Kidney glomerular epithelial cell (primary cell): ENCODE results near the gene PCDH18.
"Not testable (repeated sequence)": the region's sequence is repeated elsewhere in the genome, so short reads cannot be mapped to it uniquely, and the experiment has no call there.

Source experiments
- DNase-seq: peaks from one replicate; lab custom pipeline; 2025; lab: John Stamatoyannopoulos, UW

PCDH18 gene

DNA sequence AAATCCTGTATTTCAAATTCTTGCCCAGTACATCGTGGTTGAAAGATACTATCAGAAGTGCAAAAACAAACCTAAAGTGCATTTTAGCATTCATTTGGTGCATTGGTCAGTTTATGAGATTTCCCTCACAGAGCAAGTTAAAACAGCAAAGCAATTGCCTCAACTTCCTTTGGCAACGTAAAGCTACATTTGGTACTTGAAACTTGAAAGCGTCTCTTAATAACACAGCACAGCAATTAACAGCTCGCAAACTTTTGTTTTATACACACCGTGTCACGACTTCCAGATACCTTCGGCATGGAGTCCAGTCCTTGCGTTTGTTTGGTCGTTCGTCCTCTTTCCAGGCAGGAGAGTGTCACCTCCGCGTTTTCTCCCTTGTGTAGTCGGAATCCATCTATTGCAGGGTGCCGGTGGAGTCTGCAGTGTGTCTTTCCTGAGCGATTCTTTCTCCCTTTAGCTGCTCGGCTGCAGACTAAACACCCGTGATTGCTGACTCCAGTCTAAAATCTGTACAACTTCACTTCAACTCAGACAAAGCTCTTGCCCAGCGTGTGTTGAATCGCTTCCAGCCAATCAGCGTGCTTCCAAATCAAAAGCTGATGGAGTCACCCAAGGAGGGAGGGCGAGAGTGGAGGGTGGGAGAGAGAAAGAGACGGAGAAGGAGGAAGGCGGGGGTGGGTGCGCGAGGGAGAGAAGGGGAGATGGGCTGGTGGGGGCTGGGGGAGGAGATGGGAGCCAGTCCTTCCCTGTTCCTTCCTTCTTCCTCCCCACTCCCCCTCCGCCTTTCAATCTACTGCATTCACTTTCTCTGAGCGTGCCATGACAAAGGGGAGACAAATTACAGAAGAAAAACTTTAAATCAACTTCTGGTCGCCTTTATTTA is at the start of gene PCDH18:
Gene PCDH18 (minus strand): TSS at position 509 of the 883 bp plus-strand sequence. CDS start 406 bp downstream, at position 103.
- DNase-seq = peak; percentile 80

DNA sequence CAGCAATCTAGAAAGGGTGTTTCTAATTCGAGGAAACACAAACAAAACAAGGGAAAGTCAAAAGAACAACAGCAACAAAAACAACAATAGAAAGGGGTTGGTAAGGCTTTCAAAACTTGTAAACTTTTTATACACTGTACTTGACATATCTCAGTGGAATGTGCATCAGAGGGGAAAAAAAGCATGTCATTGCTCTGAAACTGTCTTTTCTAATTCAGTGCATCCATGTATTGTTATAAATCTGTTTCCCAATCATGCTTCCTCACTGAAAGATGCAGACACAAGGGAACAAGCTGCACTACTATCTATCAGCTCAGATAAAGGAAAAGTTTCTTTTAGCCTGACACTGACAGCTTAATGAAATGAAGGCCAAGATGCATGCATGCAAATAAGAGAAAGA is 44.2 kb upstream of the PCDH18 start:
- peak; percentile 5 for DNase-seq

- no peak for DNase-seq
Observed at GRCh38 chr4:137572647-137573046, 40.4 kb upstream of the PCDH18 start.

GRCh38 chr4:137572163-137572562 is 39.9 kb upstream of the PCDH18 start:
- DNase-seq = no peak

DNA sequence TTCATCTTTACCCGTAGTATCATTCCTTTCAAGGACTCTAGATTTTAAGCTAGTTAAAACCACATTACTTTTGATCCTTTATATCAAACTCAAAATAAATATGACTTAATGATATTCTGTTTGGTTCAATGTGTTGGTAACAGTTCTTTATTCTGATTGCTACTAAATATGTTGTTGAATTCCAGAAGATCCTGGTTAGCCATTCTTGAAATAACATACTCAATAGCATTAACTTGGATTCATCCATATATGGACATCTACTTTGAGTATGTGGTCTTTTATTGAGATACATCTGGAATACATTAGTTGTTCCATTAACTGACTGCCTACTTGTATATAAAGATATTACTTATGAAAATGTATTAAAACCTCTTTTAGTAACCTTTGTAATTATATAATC is 27.5 kb upstream of the PCDH18 start:
- no peak for DNase-seq

- no peak for DNase-seq
Observed at GRCh38 chr4:137558951-137559350, 26.7 kb upstream of the PCDH18 start.

DNA sequence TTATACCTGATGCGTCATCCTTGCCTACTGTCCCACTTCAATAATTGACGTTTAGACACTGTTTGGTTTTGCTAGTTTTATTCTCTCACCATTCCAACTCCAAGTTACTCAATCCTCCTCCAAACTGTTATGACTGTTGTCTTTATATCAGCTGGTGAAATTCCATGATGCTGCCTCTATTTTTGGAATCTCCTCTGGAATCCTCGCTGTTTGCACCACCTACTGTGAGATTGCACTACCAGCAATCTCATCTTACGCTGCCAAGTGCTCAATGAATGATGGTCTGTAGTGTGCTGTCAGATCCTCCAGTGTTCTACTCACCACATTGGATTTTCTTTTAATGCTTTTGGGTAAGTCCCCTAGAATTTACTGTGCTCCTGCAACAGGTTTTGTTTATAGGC is 13.2 kb upstream of the PCDH18 start:
- no peak for DNase-seq

DNA sequence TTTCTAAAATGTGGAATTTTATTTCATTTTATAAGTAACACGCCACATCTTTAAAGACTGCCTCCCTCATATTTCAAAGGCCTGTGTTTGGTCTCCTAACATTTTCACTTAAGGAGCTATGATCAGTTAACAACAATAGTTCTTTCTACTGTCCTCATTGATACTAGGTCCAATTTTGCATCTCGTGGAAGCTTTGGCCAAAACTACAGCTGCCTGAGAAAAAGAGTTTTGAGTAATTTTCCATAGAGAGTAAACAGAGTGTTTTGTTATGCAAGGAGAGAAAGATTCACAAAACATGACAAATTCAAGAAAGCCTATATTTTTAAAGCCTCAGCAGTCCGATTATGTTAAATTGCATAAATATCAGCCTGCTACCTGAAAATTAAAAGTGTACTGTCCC is 11.4 kb upstream of the PCDH18 start:
- no peak for DNase-seq

DNA sequence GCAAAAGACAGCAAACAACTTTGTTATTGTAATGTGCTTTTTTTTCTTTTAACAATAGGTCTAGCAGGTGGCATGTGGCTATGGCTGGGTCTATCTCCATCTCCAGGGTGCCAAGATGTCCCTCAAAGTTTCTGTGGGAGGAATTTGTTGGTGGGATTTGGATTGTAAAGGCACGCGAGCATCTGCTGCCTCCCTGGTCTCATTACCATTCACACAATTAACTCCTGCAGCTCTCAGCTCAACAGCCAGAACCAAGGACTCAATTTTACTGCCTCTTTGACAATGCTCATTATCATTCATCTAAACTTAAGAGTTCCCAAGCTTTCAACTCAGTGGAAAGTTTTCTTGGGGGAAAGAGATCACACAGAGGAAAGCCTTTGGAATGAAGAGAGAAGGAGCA is 10.9 kb upstream of the PCDH18 start:
- DNase-seq = no peak

- no peak for DNase-seq
Observed at GRCh38 chr4:137541876-137542646, 9.8 kb upstream of the PCDH18 start.

GRCh38 chr4:137541181-137541580 is 8.9 kb upstream of the PCDH18 start:
- DNase-seq = no peak

DNA sequence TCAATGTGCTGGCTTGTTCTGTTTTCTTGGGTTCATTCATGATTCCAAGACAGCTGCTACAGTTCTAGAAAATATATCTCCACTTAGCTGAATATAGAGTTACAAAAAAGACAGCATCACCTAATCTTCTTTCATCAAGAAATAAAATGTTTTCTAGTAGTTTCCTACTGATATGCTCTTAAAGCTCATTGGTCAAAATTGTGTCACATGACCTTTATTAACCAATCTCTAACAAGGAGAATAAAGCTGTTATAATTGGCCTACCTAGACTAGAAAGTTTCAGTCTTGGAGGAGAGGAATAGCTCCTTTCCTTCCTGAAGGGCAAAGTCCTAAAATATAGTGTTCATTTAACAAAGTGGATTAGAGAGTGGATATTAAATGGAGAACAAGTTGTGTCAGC is 8.1 kb upstream of the PCDH18 start:
- DNase-seq = no peak

DNA sequence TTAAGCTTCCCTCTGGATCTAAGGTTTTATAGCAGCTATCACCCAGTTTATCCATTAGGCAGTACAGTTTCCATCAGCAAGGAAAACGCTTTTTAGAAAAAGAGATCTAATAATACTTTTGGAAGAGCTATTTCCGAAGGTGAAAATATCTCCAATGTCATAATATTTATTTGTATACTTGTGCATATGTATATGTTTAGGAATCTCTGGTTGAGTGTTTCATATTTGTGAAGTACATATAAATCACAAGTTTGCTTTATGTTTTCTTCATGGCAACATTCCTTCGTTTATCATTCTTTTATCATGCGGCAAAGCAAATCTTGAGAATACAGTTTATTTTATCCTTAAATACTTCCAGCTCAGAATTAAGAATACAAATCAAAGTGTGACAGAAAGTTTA is 6.2 kb upstream of the PCDH18 start:
- no peak for DNase-seq

- DNase-seq = not testable (repeated sequence)
Observed at GRCh38 chr4:137537807-137538206, 5.5 kb upstream of the PCDH18 start.

- DNase-seq = no peak
Observed at GRCh38 chr4:137536789-137537561, 4.7 kb upstream of the PCDH18 start.

GRCh38 chr4:137535718-137536117 is 3.4 kb upstream of the PCDH18 start:
- DNase-seq = no peak

DNA sequence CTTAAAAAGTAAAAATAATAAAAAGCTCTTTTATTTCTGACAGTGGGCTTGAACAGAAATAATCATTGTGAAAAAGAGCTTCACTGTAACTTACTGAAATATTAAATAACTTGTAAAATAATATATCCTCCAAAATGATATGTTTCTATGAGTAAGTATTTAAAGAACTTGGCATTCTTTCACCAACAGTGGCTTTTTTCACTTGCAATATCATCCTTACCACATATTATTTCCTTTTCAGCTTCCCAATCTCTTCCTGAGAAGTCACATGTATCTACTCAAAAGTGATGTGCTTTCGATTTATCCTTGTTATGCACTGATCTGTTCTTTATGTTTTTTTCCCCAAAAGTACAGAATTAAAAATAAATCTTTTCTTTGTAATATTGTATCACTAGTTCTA is 2.2 kb upstream of the PCDH18 start:
- no peak for DNase-seq

DNA sequence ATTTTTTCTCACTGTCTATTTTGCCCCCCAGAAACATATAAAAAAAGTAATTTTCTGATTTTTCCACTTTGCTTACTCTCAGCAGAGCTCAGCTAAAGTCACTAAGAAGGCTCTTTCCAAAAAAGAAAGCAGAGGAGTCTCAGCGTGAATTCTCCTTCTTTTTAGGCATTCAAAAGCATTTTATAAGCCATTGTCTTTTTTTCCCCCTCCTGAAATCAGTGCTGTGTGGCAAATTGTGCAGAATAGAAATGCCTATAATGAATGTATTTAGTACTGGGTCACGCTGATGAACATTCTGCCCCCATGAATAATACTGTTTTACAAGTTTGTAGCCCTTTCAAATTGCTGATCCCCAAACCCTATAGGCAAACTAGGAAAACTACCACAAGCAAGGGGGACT is 1.6 kb upstream of the PCDH18 start:
- DNase-seq = no peak

GRCh38 chr4:137532869-137533236 is 559 bp upstream of the PCDH18 start:
- no peak for DNase-seq

DNA sequence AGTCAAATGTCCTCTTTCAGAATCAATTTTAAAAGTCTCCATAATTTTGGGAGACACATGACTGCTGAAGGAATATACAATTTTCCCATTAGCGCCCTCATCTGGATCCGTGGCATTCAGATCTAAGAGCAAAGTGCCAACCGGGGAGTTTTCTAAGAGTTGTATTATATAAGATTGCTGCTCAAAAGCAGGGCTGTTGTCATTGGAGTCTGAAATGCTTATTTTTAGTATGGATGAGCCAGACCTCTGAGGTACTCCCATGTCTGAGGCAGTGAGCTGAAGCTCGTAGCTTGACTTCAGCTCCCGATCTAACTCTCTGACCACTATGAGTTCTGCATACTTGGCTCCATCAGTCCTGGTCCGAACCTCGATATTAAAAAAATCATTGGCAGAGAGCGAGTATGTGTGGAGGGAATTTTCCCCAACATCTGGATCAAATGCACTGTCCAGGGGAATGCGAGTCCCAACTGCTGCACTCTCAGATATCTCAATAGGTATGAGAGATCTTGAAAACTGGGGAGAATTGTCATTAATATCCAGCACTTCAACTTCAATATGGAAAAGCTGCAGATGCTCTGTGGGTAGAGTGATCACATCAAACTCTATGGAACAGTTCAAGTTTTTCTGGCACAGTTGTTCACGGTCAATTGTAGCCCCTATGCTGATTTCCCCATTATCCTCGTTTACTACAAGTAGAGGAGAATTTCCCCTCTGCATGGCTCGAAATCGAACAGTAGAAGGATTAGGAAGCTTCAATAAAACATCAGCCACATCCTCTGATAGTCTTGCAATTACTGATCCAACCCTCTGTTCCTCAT is 917 bp downstream of the PCDH18 start:
- DNase-seq = no peak

DNA sequence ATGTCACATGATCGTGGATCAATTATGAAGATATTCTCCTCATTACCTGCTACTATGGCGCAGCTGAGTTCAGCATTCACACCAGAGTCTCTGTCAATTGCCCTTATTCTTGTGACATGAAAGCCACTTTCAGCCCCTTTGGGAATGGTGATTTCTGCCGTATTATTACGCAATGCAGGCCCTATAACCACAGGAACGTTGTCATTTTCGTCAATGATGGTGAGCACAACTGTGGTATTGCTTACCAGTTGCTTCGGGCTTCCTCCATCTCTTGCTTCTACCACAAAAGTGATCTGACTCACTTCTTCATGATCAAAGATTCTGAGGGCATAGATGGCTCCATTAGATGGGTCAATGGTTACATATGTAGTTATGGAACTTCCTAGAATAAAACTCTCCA is 2.1 kb downstream of the PCDH18 start:
- DNase-seq = no peak

GRCh38 chr4:137529432-137529831 is 2.9 kb downstream of the PCDH18 start:
- DNase-seq = no peak
